Stimulated activated CD4-positive, alpha-beta T cell treated with anti-CD3 and anti-CD28 coated beads, Interleukin-2, amount 100 ng/mL, for 48 hours (primary cell): Measurements from ENCODE around the gene OTX1.
"Not testable (repeated sequence)": the region's sequence is repeated elsewhere in the genome, so short reads cannot be mapped to it uniquely, and the experiment has no call there.

Experiments
- DNase-seq, 2 donors: peaks; one replicate each; pipeline ENCODE4 v3.0.0-alpha.2; 2020

Gene OTX1

GRCh38 chr2:63059793-63060471 is 9.3 kb downstream of the OTX1 start:
- no peak for DNase-seq

GRCh38 chr2:63060472-63060991 is 9.9 kb downstream of the OTX1 start:
- DNase-seq = no peak

DNA sequence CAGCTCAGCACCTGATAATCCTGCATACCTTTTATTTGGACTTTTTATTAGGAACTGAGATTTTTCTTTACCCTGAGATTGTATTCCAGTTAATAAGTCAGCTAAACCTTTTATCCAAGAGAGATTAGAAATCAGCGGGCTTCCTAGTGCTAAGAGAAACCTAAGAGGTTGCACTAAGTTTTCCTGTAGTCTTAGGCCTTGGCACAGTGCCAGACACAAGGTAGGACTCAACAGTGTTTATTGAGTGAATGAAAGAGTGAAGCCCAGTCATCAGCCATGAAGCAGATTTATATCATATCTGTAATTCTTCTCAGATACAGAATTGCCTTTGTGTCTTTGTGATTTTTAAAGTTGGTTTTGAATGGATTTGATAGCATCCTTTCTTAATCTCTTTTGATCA is 13.6 kb downstream of the OTX1 start:
- DNase-seq = no peak

DNA sequence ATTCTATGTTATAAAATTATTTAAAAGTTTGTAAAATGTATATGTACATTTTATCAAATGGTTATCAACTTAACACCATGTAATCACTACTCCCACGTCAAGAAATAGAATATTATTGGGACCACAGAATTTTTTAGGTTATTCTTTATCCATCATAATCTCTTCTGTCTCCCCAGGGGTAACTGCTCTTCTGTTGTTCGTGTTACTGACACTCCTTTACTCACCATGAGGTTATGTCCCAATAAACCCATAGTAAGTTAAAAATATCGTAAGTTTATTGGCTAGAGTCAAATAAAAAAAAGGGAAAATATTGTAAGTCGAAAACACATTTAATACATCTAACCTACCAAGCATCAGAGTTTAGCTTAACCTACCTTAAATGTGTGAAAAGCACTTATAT is 14.0 kb downstream of the OTX1 start:
- no peak for DNase-seq

DNA sequence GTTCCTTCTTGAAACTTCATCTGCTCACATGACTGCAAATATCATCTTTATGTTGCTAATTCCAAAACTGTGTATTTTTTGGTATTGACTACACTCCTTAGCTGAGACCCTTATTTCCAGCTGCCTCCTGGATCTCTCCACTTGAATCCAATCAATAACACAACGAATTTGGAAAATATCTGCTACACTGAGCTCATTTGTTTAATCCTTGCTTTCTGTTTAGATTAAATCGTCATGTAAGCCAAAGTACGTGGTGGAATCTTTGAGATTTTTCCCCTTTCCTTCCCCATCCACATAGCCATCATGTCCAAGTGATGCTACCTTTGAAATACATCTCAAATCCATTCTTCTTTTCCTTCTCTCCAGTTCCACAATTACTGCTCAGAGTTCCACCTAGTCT is 15.6 kb downstream of the OTX1 start:
- DNase-seq = no peak

- no peak for DNase-seq
Observed at GRCh38 chr2:63066838-63067237, 16.2 kb downstream of the OTX1 start.

DNA sequence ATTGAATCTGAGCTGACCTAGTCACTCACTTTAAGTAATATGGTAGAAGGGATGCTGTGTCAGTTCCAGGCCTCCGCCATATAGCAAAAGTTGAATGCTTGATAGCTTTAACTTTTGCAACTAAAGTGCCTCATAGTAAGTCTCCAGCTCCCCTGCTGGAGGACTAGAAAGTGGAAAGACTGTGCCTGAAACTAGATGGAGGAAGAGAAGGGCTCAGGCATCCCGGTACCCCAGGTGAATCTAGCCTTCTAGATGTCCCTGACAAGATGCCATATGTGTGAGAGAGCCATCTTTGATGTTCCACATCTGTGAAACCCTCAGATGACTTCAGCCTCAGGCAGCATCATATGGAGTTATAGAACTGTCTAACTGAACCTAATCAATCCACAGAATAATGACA is 21.0 kb downstream of the OTX1 start:
- no peak for DNase-seq

GRCh38 chr2:63073994-63074393 is 23.4 kb downstream of the OTX1 start:
- DNase-seq = no peak

DNA sequence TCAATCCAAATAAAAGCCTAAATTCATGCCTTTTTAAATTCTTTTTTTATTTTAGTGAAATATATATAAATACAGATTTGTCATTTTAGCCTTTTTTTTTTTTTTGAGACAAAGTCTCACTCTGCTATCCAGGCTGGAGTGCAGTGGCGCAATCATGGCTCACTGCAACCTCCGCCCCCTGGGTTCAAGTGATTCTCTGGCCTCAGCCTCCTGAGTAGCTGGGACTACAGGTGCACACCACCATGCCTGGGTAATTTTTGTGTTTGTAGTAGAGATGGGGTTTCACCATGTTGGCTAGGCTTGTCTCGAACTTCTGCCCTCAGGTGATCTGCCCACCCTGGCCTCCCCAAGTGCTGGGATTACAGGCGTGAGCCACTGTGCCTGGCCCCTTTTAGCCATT is 23.8 kb downstream of the OTX1 start:
- not testable (repeated sequence) for DNase-seq

GRCh38 chr2:63078852-63079606 is 28.4 kb downstream of the OTX1 start:
- DNase-seq = no peak

DNA sequence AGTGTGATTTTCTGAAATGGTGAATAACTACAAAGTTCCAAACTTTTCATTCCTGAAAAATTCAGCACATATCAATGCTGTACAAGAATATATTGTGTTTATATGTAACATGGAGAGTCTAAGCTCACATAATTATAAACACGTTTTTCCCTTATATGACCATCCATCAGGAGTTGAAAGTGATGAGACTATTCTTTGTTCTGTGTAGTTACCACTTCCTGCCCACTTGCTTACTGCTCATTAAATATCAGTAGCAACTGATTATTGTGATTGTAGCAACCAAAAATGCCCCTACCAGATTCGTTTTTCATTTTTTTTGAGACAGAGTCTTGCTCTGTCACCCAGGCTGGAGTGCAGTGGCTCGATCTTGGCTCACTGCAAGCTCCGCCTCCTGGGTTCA is 30.8 kb downstream of the OTX1 start:
- no peak for DNase-seq

- DNase-seq = no peak
Observed at GRCh38 chr2:63086687-63087086, 36.1 kb downstream of the OTX1 start.

- DNase-seq = no peak
Observed at GRCh38 chr2:63092401-63092800, 41.8 kb downstream of the OTX1 start.

DNA sequence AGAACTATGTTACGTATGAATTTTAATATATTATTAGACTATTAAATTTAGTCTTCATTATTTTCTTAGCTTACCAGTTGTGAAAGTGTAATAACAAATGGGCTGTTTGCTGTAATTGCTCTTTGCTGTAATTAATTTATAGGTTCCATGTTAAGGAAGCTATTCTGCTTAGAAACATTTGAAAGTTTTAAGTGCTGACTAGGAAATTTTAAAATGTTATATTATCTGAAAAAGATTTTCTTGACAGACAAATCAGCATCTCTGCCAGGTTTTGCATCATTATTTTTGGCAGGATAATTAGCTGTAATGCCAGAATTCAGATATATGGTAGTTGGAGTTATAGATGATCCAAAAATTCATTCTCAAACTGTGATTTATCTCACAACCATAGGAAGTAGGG is 42.2 kb downstream of the OTX1 start:
- DNase-seq = no peak

DNA sequence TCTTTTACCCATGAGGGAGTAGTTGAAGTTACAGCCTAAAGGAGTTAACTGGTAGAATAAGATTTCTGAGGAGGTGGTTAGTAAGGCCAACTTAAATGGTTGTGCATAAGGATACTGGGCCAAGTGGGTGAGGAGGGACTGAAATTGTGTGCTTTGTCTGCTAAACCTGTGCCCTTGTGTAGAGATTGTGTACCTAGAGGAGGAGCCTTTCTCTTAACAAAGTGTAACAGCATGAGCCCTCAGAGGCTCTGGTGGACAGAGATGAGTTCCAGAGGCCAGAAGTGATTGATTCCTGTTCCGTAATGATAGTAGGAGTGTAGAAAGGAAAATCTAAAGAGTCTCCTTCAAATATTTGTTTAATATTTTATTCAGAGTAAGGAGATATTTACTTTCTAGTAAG is 42.9 kb downstream of the OTX1 start:
- no peak for DNase-seq

DNA sequence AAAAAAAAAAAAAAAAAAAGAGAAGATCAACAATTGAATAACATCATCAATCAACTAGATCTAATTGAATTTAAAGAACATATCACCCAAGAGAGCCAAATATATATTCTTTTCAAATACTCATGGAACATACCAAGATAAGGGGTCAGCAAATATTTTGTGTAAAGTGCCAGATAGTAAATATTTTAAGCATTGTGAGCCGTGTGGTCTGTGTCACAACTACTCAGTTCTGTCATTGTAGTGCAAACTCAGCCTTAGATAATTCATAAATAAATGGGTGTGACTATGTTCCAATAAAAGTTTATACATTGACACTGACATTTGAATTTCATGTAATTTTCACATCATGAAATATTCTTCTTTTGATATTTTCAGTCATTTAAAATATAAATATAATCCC is 45.9 kb downstream of the OTX1 start:
- DNase-seq = no peak

DNA sequence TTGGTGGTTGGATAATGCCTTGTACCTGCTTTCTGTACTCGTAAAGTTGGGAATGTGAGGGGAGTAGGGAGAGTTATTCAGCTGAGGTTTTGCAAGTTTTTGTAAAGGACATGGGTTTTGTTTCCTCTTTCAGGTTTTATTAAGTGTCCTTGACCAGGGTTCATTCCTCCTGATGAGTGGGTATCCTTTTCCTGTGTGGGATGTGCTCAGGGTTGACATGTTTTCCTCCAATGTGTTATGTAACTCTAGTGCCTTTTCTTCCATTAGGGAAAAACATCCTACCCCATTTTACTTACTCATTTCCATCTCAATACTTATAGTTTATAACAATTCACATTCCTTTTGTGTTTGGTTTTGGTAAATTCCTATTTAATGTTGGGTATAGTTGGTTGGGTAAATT is 48.4 kb downstream of the OTX1 start:
- no peak for DNase-seq

GRCh38 chr2:63101954-63102353 is 51.3 kb downstream of the OTX1 start:
- DNase-seq = no peak

- DNase-seq = no peak
Observed at GRCh38 chr2:63104482-63104881, 53.9 kb downstream of the OTX1 start.
